Hepatocyte (in vitro differentiated cells): ENCODE results near the gene USP10. TPM values are rescaled to one million over a fixed set of nuclear protein-coding genes. Genes with fewer than 3 reads are reported as not detected.

Experiments used
- DNase-seq: peaks from one replicate; pipeline ENCODE4 v3.0.0-alpha.2; 2016; ENCODE audit warnings: low spot score
- H2AFZ ChIP-seq: fragments of 200-600 bp; sonication (generic); 2 replicates; pipeline ENCODE4 v1.6.0; 2016; ENCODE audit warnings: antibody characterized with exemption, mild to moderate bottlenecking
- H3K27ac ChIP-seq: fragments of 200-600 bp; sonication (generic); 2 replicates; pipeline ENCODE4 v1.5.1; 2016; ENCODE audit warnings: mild to moderate bottlenecking
- H3K27me3 ChIP-seq: fragments of 200-600 bp; sonication (generic); 2 replicates; pipeline ENCODE4 v1.6.1; 2016
- H3K36me3 ChIP-seq: fragments of 200-600 bp; sonication (generic); replicated peaks from 2 replicates; pipeline ENCODE4 v1.5.1; 2016; ENCODE audit warnings: low read depth; ENCODE audit not compliant: insufficient read depth
- H3K4me1 ChIP-seq: fragments of 200-600 bp; sonication (generic); 2 replicates; pipeline ENCODE4 v1.5.1; 2016; ENCODE audit warnings: mild to moderate bottlenecking, moderate library complexity; ENCODE audit not compliant: insufficient read depth
- H3K4me2 ChIP-seq: fragments of 200-600 bp; sonication (generic); 2 replicates; pipeline ENCODE4 v1.6.0; 2016
- H3K4me3 ChIP-seq: fragments of 200-600 bp; sonication (generic); 2 replicates; pipeline ENCODE4 v1.5.1; 2016; ENCODE audit warnings: mild to moderate bottlenecking
- H3K79me2 ChIP-seq: fragments of 200-600 bp; sonication (generic); 2 replicates; pipeline ENCODE4 v1.6.0; 2017; ENCODE audit warnings: mild to moderate bottlenecking
- H3K9me2 ChIP-seq: fragments of 200-600 bp; sonication (generic); replicated peaks from 2 replicates; pipeline ENCODE4 v1.6.0; 2017; ENCODE audit warnings: mild to moderate bottlenecking; ENCODE audit not compliant: insufficient read depth
- H3K9me3 ChIP-seq: fragments of 200-600 bp; sonication (generic); 2 replicates; pipeline ENCODE4 v1.5.1; 2016; ENCODE audit warnings: low read depth, mild to moderate bottlenecking
- H4K20me1 ChIP-seq: fragments of 200-600 bp; sonication (generic); 2 replicates; pipeline ENCODE4 v1.6.0; 2016; ENCODE audit warnings: mild to moderate bottlenecking; ENCODE audit not compliant: insufficient read depth, poor library complexity, severe bottlenecking
- CTCF ChIP-seq: fragments of 200-600 bp; sonication (generic); IDR thresholded peaks from 2 replicates; pipeline ENCODE4 v1.5.1; 2016; ENCODE audit warnings: antibody characterized with exemption, mild to moderate bottlenecking; ENCODE audit not compliant: poor library complexity
- EZH2 ChIP-seq: fragments of 200-600 bp; sonication (generic); IDR thresholded peaks from 2 replicates; pipeline ENCODE4 v1.6.1; 2016; ENCODE audit warnings: antibody characterized with exemption, mild to moderate bottlenecking, borderline replicate concordance
- EZH2phosphoT487 ChIP-seq: fragments of 200-600 bp; sonication (generic); IDR thresholded peaks from one replicate; pipeline ENCODE4 v1.6.1; 2018; ENCODE audit warnings: antibody characterized with exemption, mild to moderate bottlenecking, low read depth, moderate library complexity; ENCODE audit not compliant: unreplicated experiment, severe bottlenecking
- WGBS: methylation state at CpG from one replicate; pipeline ENCODE4 v1.1.6; 2016; ENCODE audit warnings: low lambda C conversion rate; ENCODE audit errors: missing lambda C conversion rate; 5-methylcytosine and 5-hydroxymethylcytosine counted together
- polyA plus RNA-seq: library from polyadenylated mRNA; unstranded; fragments of >200 nt; fragmentation: Nextera tagmentation; extraction: Ambion mirVana; gene quantifications from 2 replicates; pipeline ENCODE4 v1.2.1, GENCODE V29; 2016
- total RNA-seq: library from RNA; depleted of rRNA; stranded (reverse); fragments of >200 nt; gene quantifications from 2 replicates; pipeline ENCODE4 v1.2.3, GENCODE V29; 2014

Gene USP10
- total and polyA plus RNA-seq, 2 experiments from 2014 or later = 53.1 to 62.4 TPM

GRCh38 chr16:84754956-84755672 is 55.3 kb downstream of the USP10 start:
- DNase-seq = no peak
- Histone ChIP-seq H3K27ac (peak overlapping the region; percentile 42), H3K27me3 (no peaks in the 10 kb centered on the region), H3K9me3 (no peaks in the 10 kb centered on the region), H3K4me3 (no peak overlapping the region), H2AFZ (no peak overlapping the region), H3K4me1 (peaks cover 25% of the 10 kb centered on the region), H3K36me3 (no peaks in the 10 kb centered on the region), H4K20me1 (peaks cover 11% of the 10 kb centered on the region), H3K79me2 (peaks cover 94% of the 10 kb centered on the region), H3K9me2 (no peaks in the 10 kb centered on the region), H3K4me2 (peak overlapping the region; percentile 50)
- WGBS = 85% methylated on average over 17 of the region's 17 CpGs
- no peak for TF ChIP-seq EZH2
- no peak for TF ChIP-seq CTCF
- no peak for TF ChIP-seq EZH2phosphoT487

DNA sequence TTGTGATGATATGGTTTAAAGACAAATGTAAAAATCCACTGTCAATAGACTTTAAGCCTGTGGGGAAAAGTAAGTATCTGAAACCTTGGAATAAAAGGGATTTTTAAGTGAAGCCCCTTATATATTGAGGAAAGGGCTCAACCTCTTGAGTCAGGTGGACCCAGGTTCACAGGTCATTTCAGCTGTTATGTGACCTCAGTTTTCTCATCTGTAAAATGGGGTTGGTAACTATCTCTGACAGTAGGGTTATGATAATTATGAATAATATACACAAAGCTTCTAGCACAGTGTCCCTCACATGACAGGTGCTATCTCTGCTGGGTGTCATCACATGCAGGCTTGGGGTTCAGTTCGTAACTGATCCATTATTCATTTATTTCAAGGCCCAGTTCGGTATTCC is 57.0 kb downstream of the USP10 start:
- no peaks in the 10 kb centered on the region for H3K9me2 ChIP-seq
- H3K4me1 ChIP-seq = peaks cover 25% of the 10 kb centered on the region
- H3K79me2 ChIP-seq = peaks cover 89% of the 10 kb centered on the region
- peaks cover 8% of the 10 kb centered on the region for H4K20me1 ChIP-seq
- H3K27ac ChIP-seq = no peak overlapping the region
- no peaks in the 10 kb centered on the region for H3K27me3 ChIP-seq
- H3K4me2 ChIP-seq = no peak overlapping the region
- no peaks in the 10 kb centered on the region for H3K36me3 ChIP-seq
- no peak for DNase-seq
- 47% methylated on average over 2 of the region's 2 CpGs for WGBS
- no peak overlapping the region for H2AFZ ChIP-seq
- H3K9me3 ChIP-seq = no peaks in the 10 kb centered on the region
- H3K4me3 ChIP-seq = no peak overlapping the region
- no peak for TF ChIP-seq CTCF
- no peak for TF ChIP-seq EZH2
- no peak for TF ChIP-seq EZH2phosphoT487

DNA sequence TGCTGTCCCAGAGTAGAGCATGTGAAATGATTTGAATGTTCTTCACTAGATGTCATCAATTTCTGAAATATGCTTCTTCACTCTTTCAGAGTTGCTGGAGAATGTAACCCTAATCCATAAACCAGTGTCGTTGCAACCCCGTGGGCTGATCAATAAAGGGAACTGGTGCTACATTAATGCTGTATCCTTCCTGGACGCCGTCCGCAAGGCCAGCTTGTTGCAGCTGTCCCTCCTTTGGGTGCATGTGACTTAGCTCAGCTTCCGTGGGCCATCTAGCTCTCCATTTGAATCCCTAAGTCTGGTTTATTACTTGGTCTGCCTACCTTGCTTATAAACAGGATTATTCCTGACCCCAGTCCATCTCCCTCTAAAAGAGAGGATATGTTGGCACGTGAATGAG is 58.8 kb downstream of the USP10 start:
- peaks cover 25% of the 10 kb centered on the region for H3K4me1 ChIP-seq
- H3K79me2 ChIP-seq = peaks cover 78% of the 10 kb centered on the region
- H2AFZ ChIP-seq = no peak overlapping the region
- H3K27ac ChIP-seq = peak overlapping the region; percentile 51
- no peak overlapping the region for H3K4me3 ChIP-seq
- DNase-seq = no peak
- H3K9me3 ChIP-seq = no peaks in the 10 kb centered on the region
- TF ChIP-seq EZH2 (no peak), CTCF (no peak), EZH2phosphoT487 (no peak)
- H3K9me2 ChIP-seq = no peaks in the 10 kb centered on the region
- H3K4me2 ChIP-seq = peak overlapping the region; percentile 24
- peaks cover 8% of the 10 kb centered on the region for H4K20me1 ChIP-seq
- H3K27me3 ChIP-seq = no peaks in the 10 kb centered on the region
- H3K36me3 ChIP-seq = no peaks in the 10 kb centered on the region
- WGBS = 60% methylated on average over 7 of the region's 7 CpGs
